Measurements from ENCODE around the gene RARG. TPM values are rescaled to one million over a fixed set of nuclear protein-coding genes. Genes with fewer than 3 reads are reported as not detected.

Gene RARG
- total and polyA plus RNA-seq, 2 of the 8 experiments (the other 6 are each of a cell fraction or from before 2014, with no cell fraction given): 68.6 to 68.9 TPM

DNA sequence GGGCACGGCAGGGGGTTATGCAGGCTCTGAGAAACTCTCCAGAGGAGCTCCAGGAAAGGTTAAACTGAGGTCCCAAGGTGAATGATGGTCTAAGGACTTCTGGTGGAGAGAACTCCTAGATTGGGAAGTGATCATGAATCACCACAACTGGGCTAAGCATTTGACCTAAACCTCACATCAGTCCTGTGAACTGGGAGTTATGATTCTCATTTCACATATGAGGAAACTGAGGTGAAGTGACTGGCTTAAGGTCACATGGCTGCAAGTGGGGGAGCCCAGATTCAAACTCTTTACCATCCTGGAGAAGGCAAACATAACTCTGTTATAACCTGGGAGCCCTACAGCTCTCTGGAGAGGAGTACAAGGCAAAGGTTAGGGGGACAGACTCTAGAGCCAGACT lies 4.2 kb downstream of the RARG start:
- Histone ChIP-seq H2AK5ac (ENCODE audit: low read depth, low read length) (no peak overlapping the region), H2BK15ac (ENCODE audit: low read length) (no peak overlapping the region), H3K4me2 (ENCODE audit: insufficient read depth in 1 of 2, low read depth in 2 of 2, low read length in 2 of 2) (no peak overlapping the region), H2AFZ (ENCODE audit: low read length) (no peak overlapping the region), H3K79me2 (ENCODE audit: control insufficient read depth in 1 of 2, insufficient read depth in 2 of 2, low read length in 2 of 2) (peaks cover 0 to 13% of the 10 kb centered on the region in 2 experiments; a peak in 1 of 4 replicates), H3K56ac (replicated peaks; ENCODE audit: insufficient read length, low read depth, low read length) (no peak overlapping the region), H4K20me1 (replicated peaks in 1 of 2; ENCODE audit: control insufficient read depth in 1 of 2, insufficient read depth in 2 of 2, low read length in 2 of 2) (no peaks in the 10 kb centered on the region), H2BK20ac (ENCODE audit: low read length) (no peak overlapping the region), H2BK120ac (replicated peaks; ENCODE audit: low read depth, low read length) (no peak overlapping the region), H3K23ac (ENCODE audit: insufficient read length) (no peak overlapping the region), H3K27me3 (replicated peaks in 1 of 4; ENCODE audit: control insufficient read depth in 3 of 4, extremely low read depth in 1 of 4, insufficient read depth in 3 of 4, low read length in 3 of 4) (no peaks in the 10 kb centered on the region), H3K14ac (ENCODE audit: insufficient read length) (no peak overlapping the region), H3K27ac (ENCODE audit: low read depth, low read length) (no peak overlapping the region), H3K79me1 (ENCODE audit: low read depth, low read length) (no peaks in the 10 kb centered on the region), H3K9ac (replicated peaks in 1 of 4; ENCODE audit: extremely low read depth in 1 of 4, low read depth in 3 of 4, low read length in 3 of 4) (no peak overlapping the region), H3K4me1 (replicated peaks in 1 of 4; ENCODE audit: control insufficient read depth in 3 of 4, insufficient read depth in 4 of 4, low read length in 3 of 4) (peaks cover 34 to 60% (median 42%) of the 10 kb centered on the region in 4 experiments), H4K91ac (replicated peaks; ENCODE audit: insufficient read length, low read length) (no peak overlapping the region), H3K4ac (replicated peaks; ENCODE audit: insufficient read length, low read depth, low read length) (no peak overlapping the region), H4K8ac (ENCODE audit: extremely low read depth, insufficient read depth, low read length) (no peak overlapping the region), H3K36me3 (ENCODE audit: control insufficient read depth in 2 of 4, insufficient read depth in 4 of 4, low read length in 3 of 4) (no peaks in the 10 kb centered on the region; a peak in 1 of 8 replicates), H2BK12ac (ENCODE audit: low read depth, low read length) (no peak overlapping the region), H3K4me3 (ENCODE audit: extremely low read depth in 1 of 4, insufficient read depth in 2 of 4, low read depth in 3 of 4, low read length in 4 of 4) (no peak overlapping the region), H2BK5ac (ENCODE audit: low read depth, low read length) (no peak overlapping the region), H3K18ac (ENCODE audit: extremely low read depth, low read length) (no peak overlapping the region; the same call in 1 of the 2 replicates), H3K23me2 (ENCODE audit: low read depth, low read length) (peaks cover 14% of the 10 kb centered on the region), H3K9me3 (ENCODE audit: insufficient read depth in 2 of 2, low read depth in 1 of 2, low read length in 1 of 2) (no peaks in the 10 kb centered on the region), H4K5ac (ENCODE audit: insufficient read length, low read depth, low read length) (no peak overlapping the region)
- FAIRE-seq (no peak), DNase-seq (ENCODE audit: low read depth in 1 of 2, low spot score in 2 of 2) (no peak)
- CTCF ChIA-PET (ENCODE audit: partially characterized antibody): interaction anchor here (7.3 to 23.5 kb wide), 3 partner anchors 13 to 34 kb away, joined by 44 to 654 read pairs (median 535); partner anchors contain the start of genes ESPL1 and ITGB7
- WGBS, 2 experiments (ENCODE audit: extremely low coverage in 1 of 2, insufficient coverage in 1 of 2, insufficient read length in 1 of 2, insufficient replicate concordance in 2 of 2, low coverage in 1 of 2, low lambda C conversion rate in 2 of 2, missing lambda C conversion rate in 1 of 2): 83% methylated on average over 1 of the region's 1 CpG; no CpG with 5 or more reads in 1 of the 2 experiments
- POLR2A ChIA-PET (ENCODE audit: partially characterized antibody): interaction anchor here (1.3 to 12.4 kb wide), 2 partner anchors 8 to 24 kb away, joined by 3 to 151 read pairs; a partner anchor contains a TSS
- TF ChIP-seq TAF1 (IDR thresholded peaks at IDR 0.05; ENCODE audit: low read depth, low read length): no peak
- TF ChIP-seq, protein P1, sequence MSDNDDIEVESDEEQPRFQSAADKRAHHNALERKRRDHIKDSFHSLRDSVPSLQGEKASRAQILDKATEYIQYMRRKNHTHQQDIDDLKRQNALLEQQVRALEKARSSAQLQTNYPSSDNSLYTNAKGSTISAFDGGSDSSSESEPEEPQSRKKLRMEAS (IDR thresholded peaks at IDR 0.05): no peak
- no peak for TF ChIP-seq EZH2 (IDR thresholded peaks at IDR 0.05; ENCODE audit: low read depth, low read length, severe bottlenecking)
- no peak for TF ChIP-seq RFX5 (IDR thresholded peaks at IDR 0.05; ENCODE audit: borderline replicate concordance, low read depth, low read length)
- no peak for TF ChIP-seq SP2 (IDR thresholded peaks at IDR 0.05; ENCODE audit: low read length)
- TF ChIP-seq KDM4A (IDR thresholded peaks at IDR 0.05; ENCODE audit: low read depth, low read length, severe bottlenecking): no peak
- no peak for TF ChIP-seq SIX5 (IDR thresholded peaks at IDR 0.05; ENCODE audit: low read depth, low read length)
- no peak for TF ChIP-seq CHD1 (IDR thresholded peaks at IDR 0.05; ENCODE audit: low read depth, low read length)
- TF ChIP-seq POLR2AphosphoS5 (IDR thresholded peaks at IDR 0.05; ENCODE audit: low read depth, low read length): no peak
- no peak for TF ChIP-seq CTCF (IDR thresholded peaks at IDR 0.05; ENCODE audit: control extremely low read depth in 1 of 3, insufficient read depth in 1 of 3, low read depth in 1 of 3, low read length in 3 of 3)
- no peak for TF ChIP-seq SAP30 (IDR thresholded peaks at IDR 0.05; ENCODE audit: insufficient read depth, insufficient replicate concordance, low read length)
